Dermis blood vessel endothelial cell (primary cell): ENCODE results near the gene TMPRSS12. TPM values are rescaled to one million over a fixed set of nuclear protein-coding genes. Genes with fewer than 3 reads are reported as not detected.
A peak's percentile ranks its signal among the peaks of the same experiment; 100 is the strongest.
"Not testable (repeated sequence)": the region's sequence is repeated elsewhere in the genome, so short reads cannot be mapped to it uniquely, and the experiment has no call there.

Source experiments
- DNase-seq: peaks from one replicate; pipeline ENCODE4 v3.0.0; 2010
- total RNA-seq: library from RNA; depleted of rRNA; stranded (reverse); fragments of >200 nt; gene quantifications from 2 replicates; pipeline ENCODE4 v1.2.3, GENCODE V29; 2014

TMPRSS12 gene
- total RNA-seq, 1 donor from 2014 or later = not detected

GRCh38 chr12:50859621-50860310, 17.0 kb downstream of the TMPRSS12 start:
- no peak for DNase-seq

GRCh38 chr12:50862316-50862715, 19.6 kb downstream of the TMPRSS12 start:
- DNase-seq = no peak

GRCh38 chr12:50865266-50865665, 22.5 kb downstream of the TMPRSS12 start:
- DNase-seq = no peak

- DNase-seq = not testable (repeated sequence)
These were observed 26.2 kb downstream of the TMPRSS12 start for GRCh38 chr12:50868881-50869280.

GRCh38 chr12:50882563-50882962, 39.8 kb downstream of the TMPRSS12 start:
- DNase-seq = no peak

GRCh38 chr12:50887191-50887590, 44.5 kb downstream of the TMPRSS12 start:
- no peak for DNase-seq

- no peak for DNase-seq
These were observed 45.9 kb downstream of the TMPRSS12 start for GRCh38 chr12:50888666-50889065.

GRCh38 chr12:50894241-50894640, 51.5 kb downstream of the TMPRSS12 start:
- no peak for DNase-seq

- DNase-seq = no peak
These were observed 59.0 kb downstream of the TMPRSS12 start for GRCh38 chr12:50901685-50902113.

- DNase-seq = not testable (repeated sequence)
These were observed 65.8 kb downstream of the TMPRSS12 start for GRCh38 chr12:50908479-50908878.

- DNase-seq = not testable (repeated sequence)
These were observed 69.6 kb downstream of the TMPRSS12 start for GRCh38 chr12:50912361-50912760.

GRCh38 chr12:50913224-50913623, 70.5 kb downstream of the TMPRSS12 start:
- DNase-seq = no peak

GRCh38 chr12:50914872-50915484, 72.3 kb downstream of the TMPRSS12 start:
- no peak for DNase-seq

- no peak for DNase-seq
These were observed 73.6 kb downstream of the TMPRSS12 start for GRCh38 chr12:50916292-50916691.

GRCh38 chr12:50918584-50919316, 76.0 kb downstream of the TMPRSS12 start:
- no peak for DNase-seq

GRCh38 chr12:50922820-50923219, 80.1 kb downstream of the TMPRSS12 start:
- DNase-seq = peak; percentile 26

GRCh38 chr12:50923361-50924130, 80.8 kb downstream of the TMPRSS12 start:
- DNase-seq = peak; percentile 16

GRCh38 chr12:50924131-50924438, 81.4 kb downstream of the TMPRSS12 start:
- no peak for DNase-seq

GRCh38 chr12:50924439-50925341, 82.0 kb downstream of the TMPRSS12 start:
- peak; percentile 92 for DNase-seq

GRCh38 chr12:50925342-50925651, 82.6 kb downstream of the TMPRSS12 start:
- peak; percentile 9 for DNase-seq

- no peak for DNase-seq
These were observed 83.2 kb downstream of the TMPRSS12 start for GRCh38 chr12:50925920-50926319.

GRCh38 chr12:50926415-50926814, 83.7 kb downstream of the TMPRSS12 start:
- no peak for DNase-seq
